ENCODE measurements around the gene CRCP. TPM values are rescaled to one million over a fixed set of nuclear protein-coding genes. Genes with fewer than 3 reads are reported as not detected.
"Not testable (repeated sequence)": the region's sequence is repeated elsewhere in the genome, so short reads cannot be mapped to it uniquely, and the experiment has no call there.

Gene CRCP
- total RNA-seq, 6 donors from 2014 or later: 31.1 to 91.1 (median 37.3) TPM

GRCh38 chr7:66123175-66123528 lies 8.5 kb downstream of the CRCP start:
- no peaks in the 10 kb centered on the region for H3K9me3 ChIP-seq
- H3K4me3 ChIP-seq: peak overlapping the region in 1 of 4 donors; percentile 8
- peaks cover 0 to 3% (median 0%) of the 10 kb centered on the region in 4 donors for H3K36me3 ChIP-seq
- 63 to 72% methylated on average over 9 of the region's 9 CpGs for WGBS, 2 donors
- TF ChIP-seq, protein P1, sequence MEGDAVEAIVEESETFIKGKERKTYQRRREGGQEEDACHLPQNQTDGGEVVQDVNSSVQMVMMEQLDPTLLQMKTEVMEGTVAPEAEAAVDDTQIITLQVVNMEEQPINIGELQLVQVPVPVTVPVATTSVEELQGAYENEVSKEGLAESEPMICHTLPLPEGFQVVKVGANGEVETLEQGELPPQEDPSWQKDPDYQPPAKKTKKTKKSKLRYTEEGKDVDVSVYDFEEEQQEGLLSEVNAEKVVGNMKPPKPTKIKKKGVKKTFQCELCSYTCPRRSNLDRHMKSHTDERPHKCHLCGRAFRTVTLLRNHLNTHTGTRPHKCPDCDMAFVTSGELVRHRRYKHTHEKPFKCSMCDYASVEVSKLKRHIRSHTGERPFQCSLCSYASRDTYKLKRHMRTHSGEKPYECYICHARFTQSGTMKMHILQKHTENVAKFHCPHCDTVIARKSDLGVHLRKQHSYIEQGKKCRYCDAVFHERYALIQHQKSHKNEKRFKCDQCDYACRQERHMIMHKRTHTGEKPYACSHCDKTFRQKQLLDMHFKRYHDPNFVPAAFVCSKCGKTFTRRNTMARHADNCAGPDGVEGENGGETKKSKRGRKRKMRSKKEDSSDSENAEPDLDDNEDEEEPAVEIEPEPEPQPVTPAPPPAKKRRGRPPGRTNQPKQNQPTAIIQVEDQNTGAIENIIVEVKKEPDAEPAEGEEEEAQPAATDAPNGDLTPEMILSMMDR (IDR thresholded peaks at IDR 0.05): no peak
- TF ChIP-seq EP300 (IDR thresholded peaks at IDR 0.05): no peak
- peaks cover 44 to 70% (median 57%) of the 10 kb centered on the region in 4 donors for H3K4me1 ChIP-seq
- no peaks in the 10 kb centered on the region for H3K27me3 ChIP-seq
- ATAC-seq (ENCODE audit: low FRiP score in 2 of 2): peak in 1 of 2 donors; percentile 43
- H3K27ac ChIP-seq: peak overlapping the region; percentile 40 to 76 (median 65)
- no peak for DNase-seq

GRCh38 chr7:66124569-66124861 lies 9.9 kb downstream of the CRCP start:
- not testable (repeated sequence) for H3K4me3 ChIP-seq; DNase-seq; H3K36me3 ChIP-seq; H3K27me3 ChIP-seq; H3K9me3 ChIP-seq; ATAC-seq (ENCODE audit: low FRiP score in 2 of 2)
- WGBS, 2 donors: 48 to 62% methylated on average over 5 of the region's 5 CpGs
- H3K4me1 ChIP-seq: peaks cover 44 to 60% (median 50%) of the 10 kb centered on the region in 4 donors
- H3K27ac ChIP-seq: peak overlapping the region in 2 of 4 donors; percentile 60 to 61

GRCh38 chr7:66125052-66125694 lies 10.5 kb downstream of the CRCP start:
- no peak overlapping the region for H3K4me3 ChIP-seq
- no peaks in the 10 kb centered on the region for H3K27me3 ChIP-seq
- peaks cover 40 to 57% (median 49%) of the 10 kb centered on the region in 4 donors for H3K4me1 ChIP-seq
- DNase-seq (no peak), ATAC-seq (ENCODE audit: low FRiP score in 2 of 2) (no peak)
- no peaks in the 10 kb centered on the region for H3K36me3 ChIP-seq
- 14 to 21% methylated on average over 4 of the region's 4 CpGs for WGBS, 2 donors
- no peaks in the 10 kb centered on the region for H3K9me3 ChIP-seq
- H3K27ac ChIP-seq: peak overlapping the region; percentile 21 to 61 (median 42)
- TF ChIP-seq POLR2AphosphoS5 (IDR thresholded peaks at IDR 0.05): no peak
- TF ChIP-seq EP300 (IDR thresholded peaks at IDR 0.05): no peak
- no peak for TF ChIP-seq POLR2A (IDR thresholded peaks at IDR 0.05)

- ATAC-seq (ENCODE audit: low FRiP score in 2 of 2): peak in 1 of 2 donors; percentile 39
These were observed 11.2 kb downstream of the CRCP start for GRCh38 chr7:66125781-66126352.

DNA sequence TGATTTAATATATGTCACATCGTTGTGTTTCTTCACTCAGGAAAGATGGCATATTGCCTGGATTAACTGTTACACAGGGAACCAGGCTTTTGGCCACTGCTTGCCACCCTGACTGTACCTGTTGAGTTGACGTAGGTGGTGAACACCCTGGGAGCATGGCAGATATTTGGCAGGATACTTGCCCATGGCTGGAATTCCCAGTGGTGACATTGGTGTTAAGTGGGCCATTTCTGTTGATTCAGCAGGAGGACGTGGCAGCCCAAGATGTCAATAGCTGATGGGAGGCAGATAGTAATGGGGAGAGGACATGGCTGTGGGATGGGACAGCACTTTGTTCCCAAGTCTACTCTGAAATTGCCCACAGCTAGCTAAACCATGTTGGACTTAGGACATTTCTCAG lies 12.5 kb downstream of the CRCP start:
- not testable (repeated sequence) for H3K4me3 ChIP-seq; DNase-seq; H3K27me3 ChIP-seq; ATAC-seq (ENCODE audit: low FRiP score in 2 of 2); H3K9me3 ChIP-seq
- peak overlapping the region in 2 of 4 donors; percentile 5 to 65 for H3K27ac ChIP-seq
- WGBS, 2 donors: 70 to 81% methylated on average over 3 of the region's 3 CpGs
- peaks cover 31 to 45% (median 39%) of the 10 kb centered on the region in 4 donors for H3K4me1 ChIP-seq
- H3K36me3 ChIP-seq: peaks cover 5 to 17% (median 14%) of the 10 kb centered on the region in 4 donors

More at GRCh38 chr7:66125781-66126352, 11.2 kb downstream of the CRCP start:
- Histone ChIP-seq H3K4me1 (peaks cover 39 to 55% (median 47%) of the 10 kb centered on the region in 4 donors), H3K27ac (peak overlapping the region; percentile 21 to 65 (median 42))
- H3K4me3 ChIP-seq, H3K9me3 ChIP-seq, H3K27me3 ChIP-seq, DNase-seq, H3K36me3 ChIP-seq: not testable (repeated sequence)
- WGBS, 2 donors: 64 to 71% methylated on average over 6 of the region's 6 CpGs

DNA sequence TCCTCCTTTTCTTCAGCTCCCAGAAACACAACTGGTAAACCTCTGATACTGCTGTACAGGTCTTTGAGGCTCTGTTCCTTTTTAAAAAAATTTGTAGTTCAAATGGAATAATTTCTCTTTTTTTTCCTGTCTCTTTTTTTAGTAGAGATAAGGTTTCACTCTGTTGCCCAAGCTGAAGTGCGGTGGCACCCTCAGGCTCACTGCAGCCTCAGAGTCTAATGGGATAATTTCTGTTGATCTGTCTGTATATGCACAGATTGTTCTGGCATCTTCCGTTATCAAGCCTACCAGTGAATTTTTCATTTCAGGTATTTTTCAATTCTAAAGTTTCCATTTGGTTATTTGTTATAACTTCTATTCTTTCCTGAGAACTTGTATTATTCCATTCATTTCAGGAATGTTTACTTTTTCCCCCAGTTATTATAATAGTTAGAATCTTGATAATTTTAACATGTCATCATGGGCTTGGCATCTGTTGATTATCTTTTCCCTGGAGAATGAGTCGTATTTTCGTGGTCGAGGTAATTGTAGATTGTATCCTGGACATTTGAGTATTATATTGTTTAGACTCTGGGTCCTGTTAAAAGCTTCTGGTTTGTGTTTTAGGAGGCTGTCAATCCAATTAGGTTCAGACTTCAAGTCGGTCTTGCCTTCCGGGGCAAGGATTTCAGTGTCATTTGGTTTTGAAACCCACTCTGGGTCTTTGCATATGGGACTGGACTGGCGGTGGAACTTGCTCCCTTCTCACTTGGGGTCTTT lies 24.5 kb downstream of the CRCP start:
- 75 to 78% methylated on average over 8 of the region's 8 CpGs for WGBS, 2 donors
- Histone ChIP-seq H3K27ac (no peak overlapping the region), H3K4me3 (no peak overlapping the region), H3K27me3 (no peaks in the 10 kb centered on the region), H3K36me3 (peaks cover 6 to 71% (median 26%) of the 10 kb centered on the region in 4 donors), H3K9me3 (no peaks in the 10 kb centered on the region), H3K4me1 (peaks cover 12 to 27% (median 15%) of the 10 kb centered on the region in 4 donors)
- ATAC-seq (ENCODE audit: low FRiP score in 2 of 2) (no peak), DNase-seq (no peak)
- TF ChIP-seq POLR2AphosphoS5 (IDR thresholded peaks at IDR 0.05) (no peak), POLR2A (IDR thresholded peaks at IDR 0.05) (no peak), EP300 (IDR thresholded peaks at IDR 0.05) (no peak)
- TF ChIP-seq, protein P1 (IDR thresholded peaks at IDR 0.05): no peak

All from upper lobe of left lung (tissue), 6 donors.